Stimulated activated CD4-positive, alpha-beta T cell treated with anti-CD3 and anti-CD28 coated beads, Interleukin-15, amount 100 ng/mL, for 1 hour (primary cell): ENCODE measurements around the gene MIOS.

Experiments
- DNase-seq, 2 donors: peaks; one replicate each; pipeline ENCODE4 v3.0.0-alpha.2; 2020; ENCODE audit warnings: low read depth in 1 of 2, low spot score in 1 of 2

Gene MIOS

DNA sequence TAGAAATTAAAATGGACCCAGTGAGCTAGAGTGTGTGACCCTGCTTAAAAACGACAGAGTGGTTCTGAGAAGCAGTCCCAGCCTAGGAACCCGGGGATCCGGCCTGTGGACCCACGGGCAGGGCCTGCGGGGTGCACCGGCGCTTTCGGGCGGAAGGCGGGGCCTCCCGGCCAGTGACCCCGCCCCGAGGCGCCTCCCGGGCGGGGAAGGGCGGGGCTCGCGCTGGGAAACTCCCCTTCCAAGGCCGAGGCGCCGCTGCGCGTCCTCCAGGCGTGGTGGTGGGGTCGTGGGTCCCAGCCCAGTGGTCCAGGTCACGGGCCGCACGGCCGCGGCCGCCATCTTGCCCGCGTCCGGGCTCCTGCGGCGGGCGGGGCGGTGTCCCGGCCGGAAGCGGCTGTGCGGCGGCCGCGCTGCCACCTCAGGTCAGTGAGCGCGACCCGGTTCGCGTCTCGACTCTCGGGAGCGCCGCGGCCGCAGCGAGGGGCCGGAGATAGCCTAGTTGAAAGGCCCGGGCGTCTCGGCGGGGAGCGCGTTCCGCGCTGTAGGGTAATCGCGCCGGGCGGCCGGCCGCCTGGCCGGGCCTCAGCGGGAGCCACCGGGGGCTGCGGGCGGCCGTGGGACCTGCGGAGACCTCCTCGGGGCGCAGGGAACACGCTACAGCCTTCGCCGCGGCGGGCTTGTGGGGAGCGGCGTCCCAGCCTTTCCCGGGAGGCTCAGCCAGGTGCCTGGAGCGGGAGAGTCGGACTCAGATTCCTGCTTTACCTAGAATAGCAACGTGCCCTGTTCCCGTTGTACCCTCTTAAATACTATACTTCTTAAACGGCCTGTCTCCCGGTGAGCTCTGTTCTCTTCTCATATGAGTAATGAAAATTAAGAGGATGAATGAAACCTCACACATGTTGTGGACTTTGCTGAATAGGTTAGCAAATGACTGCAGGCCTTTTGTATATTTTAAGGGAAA, at the start of gene MIOS:
MIOS (plus strand) TSS at position 234 of the 961 bp plus-strand sequence. CDS start 5,592 bp downstream, outside the sequence.
- peak; percentile 70 to 77 for DNase-seq

DNA sequence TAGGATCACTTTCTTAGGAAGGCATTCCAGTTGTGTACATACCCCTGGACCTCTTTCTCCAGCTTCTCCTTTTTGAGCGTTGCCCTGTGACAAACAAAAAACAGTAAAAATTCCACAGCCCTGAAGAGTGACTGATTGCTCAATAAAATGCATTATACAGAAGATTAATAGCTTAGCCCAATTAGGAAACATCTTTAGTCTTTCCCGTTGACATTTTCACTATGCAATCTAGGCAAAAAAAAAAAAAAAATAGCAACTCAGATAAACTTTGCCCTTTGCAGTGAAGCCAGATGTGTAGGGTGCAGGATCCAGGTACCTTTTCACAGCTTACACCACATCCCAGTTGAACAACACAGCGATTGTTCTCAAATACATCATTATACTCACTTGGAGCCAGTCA, 48.9 kb upstream of the MIOS start:
- DNase-seq, result no peak

DNA sequence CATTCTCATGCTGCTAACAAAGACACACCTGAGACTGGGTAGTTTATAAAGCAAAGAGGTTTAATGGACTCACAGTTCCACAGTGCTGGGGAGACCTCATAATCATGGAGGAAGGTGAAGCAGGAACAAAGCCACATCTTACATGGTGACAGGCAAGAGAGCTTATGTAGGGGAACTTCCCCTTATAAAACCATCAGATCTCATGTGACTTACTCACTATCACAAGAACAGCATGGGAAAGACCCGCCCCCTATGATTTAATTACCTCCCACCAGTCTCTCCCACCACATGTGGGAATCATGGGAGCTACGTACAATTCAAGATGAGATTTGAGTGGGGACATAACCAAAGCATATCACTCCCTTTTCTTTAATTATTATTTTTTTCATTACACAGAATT, 47.6 kb upstream of the MIOS start:
- DNase-seq, result no peak

DNA sequence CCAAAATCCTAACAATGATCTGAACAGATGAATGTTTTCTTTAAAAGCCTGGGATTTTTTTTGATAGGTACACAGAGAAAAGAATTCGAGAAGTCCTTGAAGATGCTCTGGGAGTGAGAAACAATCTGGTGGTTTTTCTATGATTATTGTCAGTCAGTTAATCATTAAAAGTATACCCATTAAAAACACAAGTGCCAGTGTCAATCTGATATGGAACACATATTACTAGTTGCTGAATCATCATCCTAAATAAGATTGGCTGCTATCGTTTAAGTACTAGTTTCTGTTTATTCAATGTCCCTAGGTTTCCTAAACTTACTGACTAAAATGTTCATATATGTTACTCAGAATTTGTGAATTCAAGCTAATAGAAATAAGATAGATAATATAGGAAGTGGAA, 47.2 kb upstream of the MIOS start:
- no peak for DNase-seq

DNA sequence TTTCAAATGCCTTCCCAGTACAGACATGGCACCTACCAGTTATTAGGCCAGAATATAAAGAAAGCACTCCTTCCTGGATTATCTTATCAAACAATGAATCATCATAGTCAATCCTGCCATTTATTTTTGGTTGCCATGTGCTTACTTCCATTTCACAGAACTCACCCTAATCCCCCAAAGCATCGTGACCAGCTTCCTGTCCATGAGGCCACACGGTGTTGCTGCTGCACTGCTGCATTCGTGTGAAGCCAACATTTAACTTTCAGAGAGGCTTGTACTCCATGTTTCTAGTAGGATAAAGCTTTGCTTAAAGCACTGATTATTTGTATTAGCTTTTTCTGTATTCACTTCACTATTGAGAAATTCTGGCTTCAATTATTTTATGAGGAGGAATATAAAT, 45.4 kb upstream of the MIOS start:
- no peak for DNase-seq

DNA sequence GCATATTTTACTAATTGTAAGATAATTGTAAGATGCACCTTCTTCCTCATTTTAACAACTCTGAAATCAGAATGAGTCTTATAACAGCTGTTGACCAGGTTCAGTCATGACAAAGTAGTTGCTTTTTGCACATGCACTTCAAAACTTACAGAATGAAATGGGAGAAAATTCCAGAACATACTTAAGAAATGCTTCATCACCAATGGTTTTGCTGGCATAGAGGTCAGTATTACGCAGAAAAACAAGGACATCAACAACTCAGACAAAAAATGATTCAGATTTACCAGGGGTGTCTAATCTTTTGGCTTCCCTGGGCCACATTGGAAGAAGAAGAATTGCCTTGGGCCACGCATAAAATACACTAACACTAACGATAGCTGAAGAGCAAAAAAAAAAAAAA, 44.3 kb upstream of the MIOS start:
- no peak for DNase-seq

DNA sequence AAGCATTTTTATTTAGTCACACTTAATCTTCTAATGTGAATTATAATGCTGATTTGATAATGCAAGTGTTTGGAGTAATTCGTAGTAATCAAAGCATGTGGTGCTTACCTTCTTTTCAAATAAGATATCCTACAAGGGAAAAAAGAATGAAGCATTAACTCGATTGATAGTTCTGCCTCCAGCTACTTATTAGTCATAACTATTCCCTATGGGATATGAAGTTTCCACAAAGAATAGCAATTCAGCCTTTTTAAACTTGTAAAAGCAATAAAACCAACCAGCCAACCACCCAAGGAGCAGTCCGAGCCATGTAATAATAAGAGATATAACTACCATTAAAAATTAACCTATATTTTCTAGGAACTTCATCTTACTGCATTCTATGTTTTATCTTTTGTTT, 42.6 kb upstream of the MIOS start:
- no peak for DNase-seq

DNA sequence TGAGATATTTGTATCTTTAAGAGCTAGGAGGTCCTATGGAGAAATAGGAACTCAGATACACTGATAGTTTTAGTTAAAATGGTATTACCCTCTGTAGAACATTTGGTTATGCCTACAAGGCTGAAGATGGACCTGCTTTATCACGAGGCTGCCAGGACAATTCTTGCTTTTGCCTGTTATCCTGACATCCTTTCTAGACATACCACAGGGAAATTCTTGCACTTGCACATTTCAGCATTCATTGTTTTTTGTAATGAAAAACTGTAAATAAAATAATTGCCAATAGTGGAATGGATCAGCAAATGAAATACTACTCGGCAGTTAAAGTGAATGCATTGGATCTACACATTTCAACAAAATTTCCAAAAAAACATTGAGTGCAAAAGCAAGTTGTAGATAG, 40.7 kb upstream of the MIOS start:
- no peak for DNase-seq

DNA sequence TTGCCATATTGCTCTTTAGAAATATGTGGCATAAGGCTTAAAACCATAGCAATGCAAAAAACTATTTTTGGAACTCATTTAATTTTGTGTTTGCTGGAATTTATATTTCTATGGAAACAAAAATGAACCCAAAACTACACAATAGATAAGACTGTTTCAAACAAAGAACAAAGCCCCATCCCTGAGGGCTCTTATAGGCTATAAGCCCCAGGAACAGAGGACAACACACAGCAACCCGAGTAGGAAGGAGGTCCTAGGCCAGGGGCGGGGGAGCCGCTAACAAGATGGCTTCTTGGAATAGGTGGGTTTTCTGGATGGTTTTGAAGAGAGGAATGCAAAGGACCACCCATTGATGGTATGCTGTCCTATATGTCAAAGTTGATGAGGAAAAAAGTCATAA, 39.6 kb upstream of the MIOS start:
- DNase-seq, result no peak

DNA sequence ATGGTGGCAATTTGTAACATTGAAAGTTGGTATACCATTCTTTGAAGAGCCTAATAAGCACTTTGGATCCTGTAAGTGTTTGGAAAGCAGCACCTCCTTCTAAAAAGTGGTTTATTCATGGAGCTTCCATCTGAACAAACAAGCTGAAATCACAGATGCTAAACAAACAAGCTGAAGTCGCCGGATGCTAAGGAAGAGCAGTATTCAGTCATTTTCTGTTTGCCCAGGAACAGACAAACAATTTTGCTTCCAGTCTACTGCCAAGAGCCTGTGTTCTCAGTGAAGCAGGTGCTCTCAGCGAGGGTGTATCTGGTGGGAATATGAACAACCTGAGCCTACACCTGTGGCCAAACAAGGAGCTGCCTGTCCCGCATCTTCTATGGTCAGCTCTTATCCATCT, 37.4 kb upstream of the MIOS start:
- DNase-seq, result no peak

DNA sequence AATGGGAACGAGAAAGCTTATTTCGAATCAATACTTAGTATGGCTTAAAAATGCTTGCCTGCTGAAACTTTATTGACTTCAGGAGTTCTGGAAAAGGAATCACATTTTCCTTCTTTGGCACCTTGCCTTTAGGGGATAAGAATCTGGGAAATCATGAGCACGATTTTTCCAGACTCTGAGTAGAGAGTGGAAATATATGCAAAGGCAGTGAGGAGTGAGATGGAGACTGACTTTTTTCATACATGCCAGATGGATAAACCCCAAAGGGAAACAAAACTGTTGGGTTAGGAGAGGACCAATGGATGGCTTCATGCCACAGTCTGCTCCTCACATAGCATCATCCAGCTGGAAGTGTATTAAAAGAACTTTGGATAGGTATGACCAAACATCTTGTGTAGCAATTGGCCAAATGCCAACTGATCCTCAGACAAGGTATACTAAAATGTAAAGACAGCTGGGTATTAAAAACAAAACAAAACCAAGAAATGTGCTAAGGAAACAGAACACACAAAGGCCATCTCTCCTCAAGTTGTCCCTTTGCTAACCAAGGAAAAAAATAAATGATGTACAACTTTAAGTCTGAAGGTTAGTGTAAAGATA, 32.8 kb upstream of the MIOS start:
- DNase-seq, result no peak

DNA sequence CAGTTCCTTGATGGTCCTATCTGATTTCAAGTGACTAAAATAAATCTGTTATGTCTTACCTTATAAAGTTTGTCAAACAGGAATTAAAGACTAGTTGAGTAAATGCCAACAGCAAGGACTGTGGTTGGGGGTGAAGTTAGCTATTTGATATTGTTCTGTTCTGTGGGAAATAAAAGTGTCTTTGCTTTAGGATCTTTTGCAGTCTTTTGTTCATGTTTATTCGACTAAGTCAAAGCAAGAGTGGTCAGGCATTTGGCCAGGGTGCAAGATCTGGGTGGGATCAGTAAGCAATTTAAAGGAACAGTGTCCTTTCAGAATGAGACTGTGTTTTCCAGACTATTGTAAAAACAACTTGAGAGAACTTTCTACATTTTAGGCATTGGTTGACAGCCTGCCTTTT, 31.0 kb upstream of the MIOS start, which contains the start of gene COL28A1:
COL28A1 (minus strand) TSS at position 183 of the 400 bp plus-strand sequence. CDS start 2,998 bp downstream, outside the sequence.
- no peak for DNase-seq

DNA sequence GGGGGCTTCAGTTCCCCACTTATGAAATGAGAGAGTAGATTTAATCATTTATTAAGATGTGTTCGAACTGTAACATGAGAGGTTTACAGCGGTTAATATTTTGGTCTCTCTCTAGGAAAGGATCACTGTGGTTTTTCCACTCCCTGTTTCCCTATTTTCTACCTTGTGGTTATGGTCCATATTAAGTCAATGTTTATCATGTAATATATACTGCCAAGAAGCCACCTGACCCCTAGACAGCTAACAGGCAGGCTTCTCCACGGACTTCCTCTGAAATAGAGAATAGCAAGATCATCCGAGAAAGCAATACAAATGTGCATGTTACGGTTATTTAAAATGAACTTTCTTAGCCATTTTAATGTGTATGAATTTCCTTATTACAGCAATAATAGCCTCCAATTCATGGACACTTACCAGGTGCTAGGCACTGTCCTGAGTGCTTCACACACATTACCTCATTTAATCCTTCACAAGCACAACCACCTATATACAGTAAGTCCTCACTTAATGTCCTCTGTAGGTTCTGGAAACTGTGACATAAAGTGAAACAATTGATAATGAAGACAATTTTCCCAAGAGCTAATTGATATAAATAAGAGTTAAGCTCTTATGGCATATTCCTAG, 30.2 kb upstream of the MIOS start:
- DNase-seq, result no peak

DNA sequence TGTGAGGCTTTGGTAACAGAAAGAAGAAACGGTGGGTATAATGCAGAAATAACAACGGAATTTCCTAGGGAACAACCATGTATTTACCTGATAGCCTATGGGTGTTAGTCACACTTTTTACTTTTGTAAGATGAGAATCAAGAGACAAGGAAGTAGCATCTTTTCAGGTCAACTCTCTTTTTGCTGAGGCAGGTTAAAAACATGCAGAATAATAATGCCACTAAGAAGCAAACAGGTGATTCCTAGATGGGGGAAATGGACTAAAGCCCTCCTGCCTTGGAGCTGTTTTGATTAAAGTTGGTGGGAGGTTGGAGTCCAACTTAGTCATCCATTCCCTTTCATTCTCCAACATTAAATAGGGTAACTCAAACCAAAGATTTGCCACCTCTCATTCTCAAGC, 29.0 kb upstream of the MIOS start:
- no peak for DNase-seq

DNA sequence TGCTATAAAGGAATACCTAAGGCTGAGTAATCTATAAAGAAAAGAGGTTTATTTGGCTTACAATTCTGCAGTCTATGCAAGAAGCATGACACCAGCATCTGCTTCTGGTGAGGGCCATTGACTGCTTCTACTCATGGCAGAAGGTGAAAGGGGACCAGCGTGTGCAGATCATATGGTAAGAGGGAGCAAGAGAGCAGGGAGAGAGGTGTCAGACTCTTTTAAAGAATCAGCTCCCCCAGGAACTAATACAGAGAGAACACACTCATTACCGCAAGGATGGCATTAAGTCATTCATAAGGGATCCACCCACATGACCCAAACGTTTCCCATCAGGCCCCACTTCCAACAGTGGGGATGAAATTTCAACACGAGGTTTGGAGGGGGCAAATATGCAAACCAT, 27.5 kb upstream of the MIOS start:
- no peak for DNase-seq

DNA sequence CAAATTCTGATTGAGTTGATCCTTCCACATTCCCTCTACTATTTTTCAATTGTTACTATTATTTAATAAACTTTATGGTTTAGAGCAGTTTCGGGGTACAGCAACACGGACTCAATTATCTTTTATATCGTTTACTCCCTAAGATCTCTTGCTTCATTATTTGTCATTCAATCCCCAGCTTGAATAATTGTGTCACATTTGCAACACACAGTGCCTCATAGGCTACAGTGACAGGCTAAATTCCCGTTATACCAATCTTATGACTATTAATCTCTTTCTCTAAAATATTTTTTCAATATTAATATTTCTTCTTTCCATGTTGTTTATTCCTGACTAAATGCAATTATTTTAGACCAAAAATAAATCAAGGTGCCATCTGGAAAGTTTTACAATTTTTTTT, 27.0 kb upstream of the MIOS start:
- DNase-seq, result no peak

DNA sequence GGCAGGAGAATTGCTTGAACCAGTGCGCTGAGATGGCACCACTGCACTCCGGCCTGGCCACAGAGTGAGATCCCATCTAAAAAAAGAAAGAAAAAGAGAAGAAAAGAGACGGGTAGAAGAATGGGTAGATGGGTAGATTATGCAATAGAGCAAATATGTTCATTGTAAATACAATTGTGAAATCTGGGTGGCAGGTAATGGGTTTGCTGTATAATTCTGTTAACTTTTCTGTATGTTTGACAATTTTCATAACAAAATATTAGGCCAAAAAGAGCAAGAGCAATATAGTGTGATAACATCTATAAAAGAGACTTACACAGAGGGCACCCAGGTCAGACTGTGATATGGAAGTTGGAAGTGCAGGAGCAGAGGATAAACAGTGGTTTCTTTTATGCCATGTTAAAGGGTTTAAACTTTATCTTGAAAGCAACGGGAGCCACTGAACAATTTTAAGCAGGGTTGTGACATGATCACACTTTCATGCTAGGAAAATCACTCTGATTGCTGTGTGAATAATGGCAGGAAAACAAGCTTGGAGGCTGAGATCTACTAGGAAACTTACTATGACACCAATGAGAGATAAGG, 24.3 kb upstream of the MIOS start:
- DNase-seq, result no peak

DNA sequence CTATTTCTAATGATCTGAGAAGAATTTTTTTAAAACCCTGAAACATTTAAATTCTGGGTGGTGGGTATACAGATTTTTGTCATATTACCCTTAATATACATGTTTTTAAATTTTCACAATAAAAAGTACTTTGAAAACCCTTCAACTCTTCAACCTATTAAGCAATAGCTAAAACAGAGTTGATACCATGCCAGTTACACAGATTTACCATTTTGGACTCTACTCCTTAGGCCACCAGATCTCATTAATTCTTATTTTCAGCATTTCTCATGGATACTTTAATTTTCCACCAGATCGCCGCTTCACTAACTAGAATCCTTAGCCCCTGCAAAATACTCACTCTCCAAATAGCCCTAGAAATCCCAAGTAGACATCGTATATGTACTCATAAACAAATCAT, 18.3 kb upstream of the MIOS start:
- no peak for DNase-seq

DNA sequence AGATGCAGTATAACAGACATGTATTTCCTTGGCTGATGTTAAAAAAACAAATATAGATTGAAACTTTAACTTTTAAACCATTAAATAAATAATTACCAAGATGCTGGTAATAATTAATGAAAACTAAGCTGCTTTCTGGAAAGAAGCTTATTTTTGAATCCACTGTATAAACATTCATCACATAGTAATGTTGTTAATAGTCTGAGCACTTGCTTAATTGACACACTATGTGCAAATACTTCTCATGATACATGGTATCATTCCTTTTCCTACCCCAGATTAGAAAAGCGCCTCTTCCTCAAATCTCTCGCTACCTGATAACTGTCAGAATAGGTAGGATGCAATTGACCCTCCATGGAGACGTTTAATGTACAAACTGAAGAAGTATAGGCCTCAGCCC, 16.0 kb upstream of the MIOS start:
- DNase-seq, result no peak

DNA sequence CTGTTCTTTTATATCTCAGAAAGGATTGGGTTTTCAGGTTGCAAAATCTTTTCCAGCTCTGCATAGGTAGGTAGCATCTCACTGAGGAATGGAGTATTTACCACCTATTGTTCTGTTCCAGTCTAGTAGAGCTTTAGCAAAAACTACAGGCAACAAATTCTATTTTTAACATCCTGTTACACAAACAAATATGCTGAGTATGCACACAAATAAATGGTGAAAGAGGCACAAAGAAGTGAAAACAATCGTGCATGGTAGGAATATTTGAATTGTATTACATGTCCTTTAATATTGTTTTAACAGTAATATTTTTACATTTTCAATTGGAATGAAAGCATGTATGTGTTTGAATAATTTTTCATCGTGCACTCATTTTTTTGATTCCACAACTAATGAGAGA, 14.5 kb upstream of the MIOS start:
- no peak for DNase-seq

DNA sequence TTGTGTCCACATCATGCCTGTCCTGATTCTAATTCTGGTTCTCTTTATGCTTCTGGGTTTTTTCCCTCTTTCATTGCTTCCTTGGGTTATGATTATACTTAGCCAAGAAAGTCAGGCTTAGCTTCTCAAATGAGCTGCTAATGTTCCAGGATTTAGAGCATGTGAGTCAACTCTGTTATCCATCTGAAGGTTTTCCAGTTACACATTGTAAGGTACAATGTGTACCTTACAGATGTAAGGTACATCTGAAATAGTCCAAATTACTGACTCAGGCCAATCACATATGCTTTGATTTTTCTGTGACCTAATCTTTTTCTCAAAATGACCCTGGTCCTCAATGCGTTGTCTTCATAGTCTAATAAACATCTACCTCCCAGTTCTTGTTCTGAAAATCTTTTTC, 13.3 kb upstream of the MIOS start:
- DNase-seq, result no peak

DNA sequence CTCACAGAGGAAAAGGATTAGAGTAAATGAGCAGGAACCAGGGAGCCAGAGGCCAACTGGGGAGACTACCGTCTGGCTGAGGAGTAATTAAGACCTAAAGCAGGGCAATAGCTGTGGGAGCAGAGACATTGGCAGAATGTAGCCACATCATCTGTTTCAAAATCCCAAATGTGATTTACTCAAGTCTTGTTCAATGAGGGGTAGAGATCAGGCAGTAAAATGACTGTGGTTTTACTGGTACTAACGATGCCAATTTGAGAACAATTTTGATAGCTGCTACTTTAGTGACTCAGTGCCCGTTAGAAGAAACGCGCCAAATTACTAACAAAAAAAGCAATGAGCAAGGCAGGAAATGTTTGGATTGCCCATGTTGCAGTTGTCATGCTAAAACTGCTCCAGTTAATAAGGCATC, 12.7 kb upstream of the MIOS start:
- DNase-seq, result no peak
